A204.1 (cell line): Measurements from ENCODE around the gene PHF14.

Experiments used
- FAIRE-seq: peaks from 2 replicates; lab custom pipeline; 2012; peaks lifted over from hg19 to GRCh38; lab: Jason Lieb, UNC

The PHF14 gene

GRCh38 chr7:11210374-11210773 lies 236.7 kb downstream of the PHF14 start:
- FAIRE-seq = no peak

- peak; percentile 94 for FAIRE-seq
Observed at GRCh38 chr7:11212080-11212711, 238.5 kb downstream of the PHF14 start.

- no peak for FAIRE-seq
Observed at GRCh38 chr7:11212816-11213215, 239.1 kb downstream of the PHF14 start.

GRCh38 chr7:11213266-11213665 lies 239.6 kb downstream of the PHF14 start:
- no peak for FAIRE-seq

GRCh38 chr7:11216276-11216675 lies 242.6 kb downstream of the PHF14 start:
- FAIRE-seq = no peak

GRCh38 chr7:11217848-11218565 lies 244.3 kb downstream of the PHF14 start:
- no peak for FAIRE-seq
